GM23338 (cell line): Measurements from ENCODE around the gene SND1. TPM values are rescaled to one million over a fixed set of nuclear protein-coding genes. Genes with fewer than 3 reads are reported as not detected.
A peak's percentile ranks its signal among the peaks of the same experiment; 100 is the strongest.

Experiments
- ATAC-seq: fragments of 200-7000 bp; cut with Tn5 transposase; 3 replicates; pipeline ENCODE4 v1.9.1; 2020
- DNase-seq: peaks from one replicate; pipeline ENCODE4 v3.0.0-alpha.2; 2015; ENCODE audit warnings: low spot score
- H2AFZ ChIP-seq: fragments of 200-600 bp; sonication (generic); 2 replicates; pipeline ENCODE4 v1.8.0; 2016; ENCODE audit warnings: antibody characterized with exemption, mild to moderate bottlenecking, moderate library complexity
- H3F3A ChIP-seq: fragments of 200-600 bp; sonication (generic); replicated peaks from 2 replicates; pipeline ENCODE4 v1.8.0; 2017; ENCODE audit warnings: antibody characterized with exemption, mixed run types, low read depth
- H3K27ac ChIP-seq: fragments of 200-600 bp; sonication (generic); 2 replicates; pipeline ENCODE4 v1.6.1; 2016; ENCODE audit warnings: low read depth
- H3K27me3 ChIP-seq: fragments of 200-600 bp; sonication (generic); 2 replicates; pipeline ENCODE4 v1.8.0; 2016; ENCODE audit warnings: mild to moderate bottlenecking, mixed run types, moderate library complexity; ENCODE audit not compliant: insufficient read depth
- H3K36me3 ChIP-seq: fragments of 200-600 bp; sonication (generic); 2 replicates; pipeline ENCODE4 v1.8.0; 2016; ENCODE audit warnings: mild to moderate bottlenecking; ENCODE audit not compliant: insufficient read depth
- H3K4me1 ChIP-seq: fragments of 200-600 bp; sonication (generic); 2 replicates; pipeline ENCODE4 v1.8.0; 2016; ENCODE audit warnings: mild to moderate bottlenecking, moderate library complexity; ENCODE audit not compliant: insufficient read depth
- H3K4me2 ChIP-seq: fragments of 200-600 bp; sonication (generic); 2 replicates; pipeline ENCODE4 v1.7.1; 2017; ENCODE audit warnings: mixed run types
- H3K4me3 ChIP-seq: fragments of 200-600 bp; sonication (generic); 2 replicates; pipeline ENCODE4 v1.6.1; 2016; ENCODE audit warnings: mixed run types
- H3K79me2 ChIP-seq: fragments of 200-600 bp; sonication (generic); replicated peaks from 2 replicates; pipeline ENCODE4 v1.8.0; 2017; ENCODE audit warnings: mild to moderate bottlenecking; ENCODE audit not compliant: insufficient read depth
- H3K9me2 ChIP-seq: fragments of 200-600 bp; sonication (generic); 2 replicates; pipeline ENCODE4 v1.8.0; 2017; ENCODE audit not compliant: insufficient read depth
- H4K20me1 ChIP-seq: fragments of 200-600 bp; sonication (generic); replicated peaks from 2 replicates; pipeline ENCODE4 v1.8.0; 2017; ENCODE audit warnings: mild to moderate bottlenecking; ENCODE audit not compliant: insufficient read depth
- H3K27ac Mint-ChIP-seq: 2 replicates; pipeline ENCODE4 v1.8.0; 2020; ENCODE audit warnings: inconsistent platforms, mild to moderate bottlenecking, moderate library complexity, mixed read lengths
- H3K27me3 Mint-ChIP-seq: 3 replicates; pipeline ENCODE4 v1.8.0; 2022; ENCODE audit warnings: low read depth, mild to moderate bottlenecking, moderate library complexity, mixed read lengths, inconsistent platforms; ENCODE audit not compliant: insufficient read depth, poor library complexity
- H3K36me3 Mint-ChIP-seq: 3 replicates; pipeline ENCODE4 v1.8.0; 2021; ENCODE audit warnings: low read depth, mild to moderate bottlenecking, inconsistent platforms, moderate library complexity, mixed read lengths
- H3K4me1 Mint-ChIP-seq: 3 replicates; pipeline ENCODE4 v1.8.0; 2020; ENCODE audit warnings: mild to moderate bottlenecking, inconsistent platforms, mixed read lengths
- H3K4me3 Mint-ChIP-seq: 3 replicates; pipeline ENCODE4 v1.8.0; 2021; ENCODE audit warnings: moderate library complexity, mild to moderate bottlenecking, inconsistent platforms, mixed read lengths
- H3K9me3 Mint-ChIP-seq: 3 replicates; pipeline ENCODE4 v1.8.0; 2020; ENCODE audit warnings: moderate library complexity, mild to moderate bottlenecking, inconsistent platforms, mixed read lengths
- EZH2 ChIP-seq: fragments of 200-600 bp; sonication (generic); IDR thresholded peaks from one replicate; pipeline ENCODE4 v1.8.0; 2017; ENCODE audit warnings: antibody characterized with exemption, mild to moderate bottlenecking, low read depth; ENCODE audit not compliant: unreplicated experiment
- EZH2phosphoT487 ChIP-seq: fragments of 200-600 bp; sonication (generic); IDR thresholded peaks from one replicate; pipeline ENCODE4 v1.8.1; 2018; ENCODE audit warnings: antibody characterized with exemption; ENCODE audit not compliant: unreplicated experiment
- JUNB ChIP-seq: IDR thresholded peaks from one replicate; pipeline ENCODE4 v1.6.1; 2016; ENCODE audit warnings: antibody characterized with exemption; ENCODE audit not compliant: unreplicated experiment
- NANOG ChIP-seq: IDR thresholded peaks from 2 replicates; pipeline ENCODE4 v1.6.1; 2016; ENCODE audit warnings: antibody characterized with exemption, borderline replicate concordance
- REST ChIP-seq: IDR thresholded peaks from one replicate; pipeline ENCODE4 v1.6.1; 2018; ENCODE audit warnings: antibody characterized with exemption; ENCODE audit not compliant: unreplicated experiment
- ZNF114 ChIP-seq: fragments of 250-450 bp; sonication (Bioruptor Pico); IDR thresholded peaks from 2 replicates; pipeline ENCODE4 v1.5.0; 2020; ENCODE audit warnings: mild to moderate bottlenecking, moderate library complexity
- ZNF462 ChIP-seq: fragments of 250-450 bp; sonication (Bioruptor Pico); IDR thresholded peaks from 2 replicates; pipeline ENCODE4 v1.5.0; 2020; ENCODE audit warnings: mild to moderate bottlenecking, moderate library complexity
- polyA plus RNA-seq: library from polyadenylated mRNA; unstranded; fragments of >200 nt; fragmentation: Nextera tagmentation; extraction: Ambion mirVana; gene quantifications from 2 replicates; pipeline ENCODE4 v1.2.1, GENCODE V29; 2016
- total RNA-seq: library from RNA; depleted of rRNA; stranded (reverse); fragments of >200 nt; shearing (Covaris generic); gene quantifications from 2 replicates; pipeline ENCODE4 v1.2.3, GENCODE V29; 2014

SND1 gene
- total and polyA plus RNA-seq, 2 experiments from 2014 or later = 107 to 254 TPM

GRCh38 chr7:127832592-127832991, 180.6 kb downstream of the SND1 start:
- ATAC-seq (peak; percentile 58), DNase-seq (no peak)
- H3K4me2 ChIP-seq = no peak overlapping the region
- no peaks in the 10 kb centered on the region for H3K9me2 ChIP-seq
- Mint-ChIP-seq H3K4me1 (peaks cover 5% of the 10 kb centered on the region), H3K36me3 (peaks cover 27% of the 10 kb centered on the region), H3K9me3 (peaks cover 13% of the 10 kb centered on the region), H3K4me3 (no peak overlapping the region), H3K27ac (no peak overlapping the region), H3K27me3 (no peaks in the 10 kb centered on the region)
- H3K4me1 ChIP-seq = no peaks in the 10 kb centered on the region
- no peak for TF ChIP-seq EZH2phosphoT487
- H4K20me1 ChIP-seq = peaks cover 17% of the 10 kb centered on the region
- H3K79me2 ChIP-seq = peaks cover 84% of the 10 kb centered on the region
- H3K36me3 ChIP-seq = peaks cover 17% of the 10 kb centered on the region
- H2AFZ ChIP-seq = no peak overlapping the region
- no peaks in the 10 kb centered on the region for H3K27me3 ChIP-seq
- H3F3A ChIP-seq = no peaks in the 10 kb centered on the region
- no peak overlapping the region for H3K4me3 ChIP-seq
- no peak overlapping the region for H3K27ac ChIP-seq

- ATAC-seq = no peak
- Histone ChIP-seq H3F3A (no peaks in the 10 kb centered on the region), H3K4me1 (no peaks in the 10 kb centered on the region), H3K4me3 (no peak overlapping the region), H3K79me2 (peaks cover 82% of the 10 kb centered on the region), H3K27ac (no peak overlapping the region), H3K9me2 (no peaks in the 10 kb centered on the region), H2AFZ (no peak overlapping the region), H3K4me2 (no peak overlapping the region), H3K27me3 (no peaks in the 10 kb centered on the region), H4K20me1 (peaks cover 19% of the 10 kb centered on the region), H3K36me3 (peaks cover 22% of the 10 kb centered on the region)
- peaks cover 35% of the 10 kb centered on the region for H3K36me3 Mint-ChIP-seq
- no peak for DNase-seq
- H3K9me3 Mint-ChIP-seq = peaks cover 20% of the 10 kb centered on the region
- TF ChIP-seq ZNF114 (no peak), EZH2 (no peak), REST (no peak), NANOG (no peak), EZH2phosphoT487 (no peak), JUNB (no peak), ZNF462 (CRISPR knock-in tag) (no peak)
- H3K4me3 Mint-ChIP-seq = no peak overlapping the region
- H3K27me3 Mint-ChIP-seq = no peaks in the 10 kb centered on the region
- H3K27ac Mint-ChIP-seq = no peak overlapping the region
- peaks cover 6% of the 10 kb centered on the region for H3K4me1 Mint-ChIP-seq
Observed at GRCh38 chr7:127833641-127834040, 181.6 kb downstream of the SND1 start.
